ENCODE results near the gene CHTF18. TPM values are rescaled to one million over a fixed set of nuclear protein-coding genes. Genes with fewer than 3 reads are reported as not detected.
A peak's percentile ranks its signal among the peaks of the same experiment; 100 is the strongest.

The CHTF18 gene
- total RNA-seq, 1 donor from 2014 or later, result 142 TPM

DNA sequence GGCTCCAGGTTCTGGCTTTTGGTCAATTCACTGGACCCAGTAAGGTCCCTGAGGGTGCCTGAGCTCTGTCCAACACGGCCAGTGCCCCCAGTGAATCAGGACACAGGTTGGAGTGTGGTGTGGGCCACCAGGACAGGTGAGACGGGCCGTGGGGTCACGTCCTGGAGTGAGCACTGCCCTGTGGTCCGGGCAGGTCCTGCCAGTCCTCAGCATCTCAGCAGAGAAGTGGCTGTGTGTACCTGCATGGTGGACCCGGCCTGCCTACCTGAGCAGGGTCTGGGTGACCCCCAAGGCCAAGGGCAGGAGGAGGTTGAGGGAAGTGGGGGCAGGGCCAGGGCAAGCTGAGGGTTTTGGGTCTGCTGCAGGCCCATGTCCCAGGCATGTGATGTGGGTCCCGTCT, 14.0 kb downstream of the CHTF18 start:
- no peak overlapping the region for H3K4me3 Mint-ChIP-seq
- H3K27ac Mint-ChIP-seq, result no peak overlapping the region
- H3K9me3 Mint-ChIP-seq, result no peaks in the 10 kb centered on the region
- no peak for DNase-seq (ENCODE audit: low spot score)
- H3K36me3 Mint-ChIP-seq (ENCODE audit: low read depth), result peaks cover under 1% of the 10 kb centered on the region
- peaks cover 2% of the 10 kb centered on the region for H3K27me3 Mint-ChIP-seq (ENCODE audit: insufficient read depth)
- intact Hi-C loops (cut with micrococcal nuclease), result no loop called here
- H3K4me1 Mint-ChIP-seq (ENCODE audit: low read depth), result no peaks in the 10 kb centered on the region

- DNase-seq (ENCODE audit: low spot score), result no peak
- Mint-ChIP-seq H3K9me3 (no peaks in the 10 kb centered on the region), H3K4me3 (no peak overlapping the region), H3K4me1 (ENCODE audit: low read depth) (peaks cover 6% of the 10 kb centered on the region), H3K27ac (no peak overlapping the region), H3K36me3 (ENCODE audit: low read depth) (peaks cover 3% of the 10 kb centered on the region), H3K27me3 (ENCODE audit: insufficient read depth) (no peaks in the 10 kb centered on the region)
- intact Hi-C loops (cut with micrococcal nuclease), result no loop called here
These were observed 14.7 kb downstream of the CHTF18 start for GRCh38 chr16:802914-803753.

- Mint-ChIP-seq H3K36me3 (ENCODE audit: low read depth) (peaks cover 3% of the 10 kb centered on the region), H3K27ac (no peak overlapping the region), H3K9me3 (no peaks in the 10 kb centered on the region), H3K4me3 (no peak overlapping the region), H3K4me1 (ENCODE audit: low read depth) (peaks cover 11% of the 10 kb centered on the region), H3K27me3 (ENCODE audit: insufficient read depth) (no peaks in the 10 kb centered on the region)
- no peak for DNase-seq (ENCODE audit: low spot score)
- intact Hi-C loops (cut with micrococcal nuclease), result no loop called here
These were observed 15.3 kb downstream of the CHTF18 start for GRCh38 chr16:803754-804080.

DNA sequence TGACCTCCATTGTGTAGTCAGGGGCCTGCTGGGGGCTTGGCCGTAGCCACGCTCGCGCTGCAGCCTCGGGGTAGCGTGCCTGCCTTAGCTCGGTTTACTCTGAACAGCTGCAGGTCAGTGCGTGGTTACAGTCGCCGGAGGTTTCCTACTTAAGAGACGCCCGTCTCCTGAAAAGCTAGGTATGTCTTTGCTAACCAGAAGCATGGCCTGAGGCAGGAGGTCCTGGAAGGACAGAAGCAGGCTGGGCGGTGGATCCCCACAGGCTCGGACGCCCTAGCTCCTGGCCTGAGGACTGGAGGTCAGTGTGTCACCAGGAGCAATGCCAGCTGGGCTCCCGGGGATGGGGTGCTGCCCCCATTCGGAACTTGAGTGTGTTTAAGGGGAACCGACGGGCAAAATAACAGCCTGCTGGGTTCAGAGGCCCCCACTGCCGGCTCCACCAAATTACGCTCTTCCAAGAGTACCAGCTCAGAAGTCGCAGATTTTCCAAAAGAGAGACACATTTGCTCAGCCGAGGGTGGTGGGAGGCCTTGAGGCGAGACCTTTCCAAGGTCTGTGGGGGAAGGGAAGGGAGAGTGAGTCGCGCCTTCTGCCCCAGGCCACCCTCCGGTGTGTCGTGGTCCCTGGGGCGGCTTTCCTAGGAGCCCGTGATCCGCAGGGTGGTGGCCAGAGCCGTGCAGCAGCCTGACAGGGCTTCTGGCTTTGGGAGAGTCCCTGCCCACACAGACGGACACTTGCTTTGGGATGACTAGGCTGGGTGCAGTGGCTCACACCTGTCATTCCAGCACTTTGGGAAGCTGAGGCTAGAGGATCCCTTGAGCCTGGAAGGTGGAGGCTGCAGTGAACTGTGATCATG, 16.0 kb downstream of the CHTF18 start:
- Mint-ChIP-seq H3K27me3 (ENCODE audit: insufficient read depth) (no peaks in the 10 kb centered on the region), H3K36me3 (ENCODE audit: low read depth) (peaks cover 3% of the 10 kb centered on the region), H3K27ac (no peak overlapping the region), H3K4me1 (ENCODE audit: low read depth) (peaks cover 12% of the 10 kb centered on the region), H3K9me3 (no peaks in the 10 kb centered on the region), H3K4me3 (peak overlapping the region; percentile 55)
- no peak for DNase-seq (ENCODE audit: low spot score)
- intact Hi-C loops (cut with micrococcal nuclease), result loop anchor here (5.0 kb wide), 2 partner anchors 92 to 277 kb away; partner anchors contain the start of gene CAPN15

DNA sequence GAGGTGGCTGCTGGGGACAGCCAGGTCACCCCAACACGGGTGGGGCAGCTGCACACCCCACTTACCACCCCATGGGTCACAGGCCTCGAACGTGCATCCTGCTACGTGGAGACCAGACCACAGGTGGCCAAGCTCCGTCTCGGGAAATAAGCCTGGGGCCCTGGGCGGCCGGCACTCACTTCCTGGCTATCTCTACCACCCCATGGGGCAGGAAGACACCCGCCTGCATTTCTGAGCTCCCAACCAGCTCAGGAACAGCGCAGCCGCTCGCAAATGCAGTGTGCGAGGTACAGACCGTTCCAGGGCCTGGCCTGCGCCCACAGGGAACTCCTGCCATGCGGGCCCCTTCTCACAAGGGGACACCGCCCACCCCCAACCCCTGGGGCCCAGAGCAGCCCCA, 17.1 kb downstream of the CHTF18 start:
- Mint-ChIP-seq H3K27me3 (ENCODE audit: insufficient read depth) (no peaks in the 10 kb centered on the region), H3K4me3 (peak overlapping the region; percentile 100)

DNA sequence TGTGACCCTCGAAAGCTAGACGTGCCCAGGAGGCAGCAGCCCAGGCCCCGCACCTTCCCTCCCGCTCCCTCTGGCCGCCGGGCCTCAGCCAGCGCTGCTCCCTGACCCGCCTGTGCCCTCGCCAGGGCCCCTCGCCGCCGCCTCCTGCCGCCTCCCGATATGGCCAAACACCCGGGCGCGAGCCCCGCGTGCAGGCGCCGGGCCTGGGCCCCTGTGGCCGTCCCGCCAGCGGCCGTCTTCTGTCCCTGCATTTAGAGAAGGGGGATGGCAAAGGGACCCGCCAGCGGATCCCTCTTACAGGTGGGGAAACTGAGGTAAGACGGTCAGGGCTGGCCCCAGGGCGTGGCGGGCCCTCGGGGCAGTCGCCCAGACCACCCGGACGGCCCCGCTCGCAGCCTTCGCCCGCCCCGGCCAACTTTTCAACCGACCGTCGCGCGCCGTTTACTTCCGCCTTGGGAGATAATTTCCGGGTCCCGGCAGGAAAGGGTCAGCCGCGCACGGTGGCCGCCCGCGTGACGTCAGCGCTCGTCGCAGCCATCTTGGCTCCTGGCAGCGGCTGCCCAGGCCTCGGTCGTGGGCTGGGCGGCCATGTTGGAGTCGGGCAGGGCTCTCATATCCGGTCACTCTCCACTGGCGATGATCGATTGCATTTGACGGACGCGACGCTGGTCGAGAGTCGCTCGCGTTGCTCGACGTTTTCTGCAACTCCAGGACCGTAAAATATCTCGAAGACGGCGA, 19.1 kb downstream of the CHTF18 start:
- Mint-ChIP-seq H3K27ac (peak overlapping the region; percentile 97), H3K36me3 (ENCODE audit: low read depth) (peaks cover 3% of the 10 kb centered on the region), H3K27me3 (ENCODE audit: insufficient read depth) (peaks cover 7% of the 10 kb centered on the region), H3K4me1 (ENCODE audit: low read depth) (peaks cover 12% of the 10 kb centered on the region), H3K9me3 (no peaks in the 10 kb centered on the region), H3K4me3 (peak overlapping the region; percentile 100)
- intact Hi-C loops (cut with micrococcal nuclease), result loop anchor here (1.0 to 5.0 kb wide), 6 partner anchors 19 to 280 kb away; partner anchors contain the start of genes CAPN15, CHTF18, CIAO3 and JMJD8
- peak; percentile 88 for DNase-seq (ENCODE audit: low spot score)

More for the DNA sequence above, 17.1 kb downstream of the CHTF18 start:
- intact Hi-C loops (cut with micrococcal nuclease), result loop anchor here (5.0 kb wide), 2 partner anchors 93 to 278 kb away; partner anchors contain the start of gene CAPN15
- DNase-seq (ENCODE audit: low spot score), result no peak
- Mint-ChIP-seq H3K4me1 (ENCODE audit: low read depth) (peaks cover 12% of the 10 kb centered on the region), H3K27ac (no peak overlapping the region), H3K36me3 (ENCODE audit: low read depth) (peaks cover 3% of the 10 kb centered on the region), H3K9me3 (no peaks in the 10 kb centered on the region)

- peaks cover 12% of the 10 kb centered on the region for H3K4me1 Mint-ChIP-seq (ENCODE audit: low read depth)
- no peaks in the 10 kb centered on the region for H3K9me3 Mint-ChIP-seq
- intact Hi-C loops (cut with micrococcal nuclease), result loop anchor here (5.0 kb wide), 2 partner anchors 96 to 281 kb away; partner anchors contain the start of gene CAPN15
These were observed 19.6 kb downstream of the CHTF18 start for GRCh38 chr16:808085-808386.

DNA sequence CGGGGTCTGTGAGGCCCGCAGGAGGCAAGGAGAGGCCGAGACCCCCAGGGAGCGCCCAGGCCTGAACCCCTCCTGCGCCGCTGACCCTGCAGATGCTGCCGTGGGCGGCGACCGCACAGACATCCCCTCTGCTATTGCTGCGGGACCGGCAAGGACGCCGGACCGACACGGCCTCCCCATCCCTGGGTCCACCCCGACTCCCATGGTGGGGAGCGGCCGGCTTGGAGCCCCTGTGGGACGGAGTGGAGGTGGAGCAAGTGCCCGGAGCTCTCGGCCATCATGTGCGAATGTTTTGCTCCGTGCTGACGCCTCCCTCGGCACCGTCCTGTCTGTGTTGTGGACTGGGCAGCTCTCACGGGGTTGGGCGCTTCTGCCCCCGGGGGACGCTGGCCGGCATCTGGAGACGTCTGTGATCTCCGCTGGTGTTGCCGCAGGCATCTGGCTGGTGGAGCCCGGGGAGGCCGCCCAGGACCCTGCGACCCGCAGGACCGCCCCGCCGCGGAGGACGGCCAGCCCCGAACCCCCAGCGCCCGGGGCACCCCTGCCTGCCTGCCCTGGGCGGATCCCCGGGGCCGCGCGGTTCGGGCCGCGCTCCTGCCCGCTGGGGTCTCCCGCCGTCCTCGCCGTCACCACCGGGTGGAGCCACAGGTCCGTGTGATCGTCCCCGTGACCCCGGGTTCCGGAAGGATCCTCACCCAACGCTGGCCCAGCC, 24.9 kb downstream of the CHTF18 start:
- Mint-ChIP-seq H3K4me3 (no peak overlapping the region), H3K36me3 (ENCODE audit: low read depth) (no peaks in the 10 kb centered on the region), H3K27ac (no peak overlapping the region), H3K9me3 (no peaks in the 10 kb centered on the region), H3K27me3 (ENCODE audit: insufficient read depth) (peaks cover 16% of the 10 kb centered on the region), H3K4me1 (ENCODE audit: low read depth) (peaks cover 4% of the 10 kb centered on the region)
- intact Hi-C loops (cut with micrococcal nuclease), result loop anchor here (5.0 kb wide), 1 partner anchor 244 kb away; no protein-coding TSS in a partner anchor
- peak; percentile 21 for DNase-seq (ENCODE audit: low spot score)

More at GRCh38 chr16:808085-808386, 19.6 kb downstream of the CHTF18 start:
- Mint-ChIP-seq H3K27ac (peak overlapping the region; percentile 97), H3K36me3 (ENCODE audit: low read depth) (peaks cover 3% of the 10 kb centered on the region), H3K27me3 (ENCODE audit: insufficient read depth) (peaks cover 11% of the 10 kb centered on the region), H3K4me3 (peak overlapping the region; percentile 100)
- no peak for DNase-seq (ENCODE audit: low spot score)

DNA sequence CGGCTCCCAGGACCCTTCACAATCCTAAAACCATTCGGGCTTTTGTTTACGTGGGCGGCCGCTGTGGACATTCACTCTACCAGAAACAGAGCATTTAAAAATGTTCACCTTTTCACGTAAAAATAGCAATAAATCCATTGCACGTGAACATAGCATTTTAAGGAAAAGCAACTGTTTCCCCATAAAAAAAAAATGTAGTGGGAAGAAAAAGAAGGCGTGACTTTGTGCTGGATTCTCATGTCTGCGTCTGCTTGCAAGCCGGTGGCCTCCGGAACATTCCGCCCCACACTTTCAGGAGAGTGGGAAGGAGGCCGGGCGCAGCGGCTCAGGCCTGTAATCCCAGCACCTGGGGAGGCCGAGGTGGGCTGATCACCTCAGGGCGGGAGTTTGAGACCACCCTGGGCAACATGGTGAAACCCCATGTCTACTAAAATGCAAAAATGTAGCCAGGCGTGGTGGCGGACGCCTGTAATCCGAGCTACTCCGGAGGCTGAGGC, 25.5 kb downstream of the CHTF18 start:
- no peaks in the 10 kb centered on the region for H3K4me1 Mint-ChIP-seq (ENCODE audit: low read depth)
- no peaks in the 10 kb centered on the region for H3K36me3 Mint-ChIP-seq (ENCODE audit: low read depth)
- no peak overlapping the region for H3K4me3 Mint-ChIP-seq
- no peak overlapping the region for H3K27ac Mint-ChIP-seq
- intact Hi-C loops (cut with micrococcal nuclease), result loop anchor here (5.0 kb wide), 1 partner anchor 243 kb away; no protein-coding TSS in a partner anchor
- peaks cover 16% of the 10 kb centered on the region for H3K27me3 Mint-ChIP-seq (ENCODE audit: insufficient read depth)
- DNase-seq (ENCODE audit: low spot score), result no peak
- H3K9me3 Mint-ChIP-seq, result no peaks in the 10 kb centered on the region

- intact Hi-C loops (cut with micrococcal nuclease), result loop anchor here (5.0 kb wide), 1 partner anchor 242 kb away; no protein-coding TSS in a partner anchor
- no peak for DNase-seq (ENCODE audit: low spot score)
- H3K4me3 Mint-ChIP-seq, result no peak overlapping the region
- no peak overlapping the region for H3K27ac Mint-ChIP-seq
- H3K9me3 Mint-ChIP-seq, result no peaks in the 10 kb centered on the region
- H3K27me3 Mint-ChIP-seq (ENCODE audit: insufficient read depth), result peaks cover 20% of the 10 kb centered on the region
- H3K36me3 Mint-ChIP-seq (ENCODE audit: low read depth), result no peaks in the 10 kb centered on the region
- H3K4me1 Mint-ChIP-seq (ENCODE audit: low read depth), result no peaks in the 10 kb centered on the region
These were observed 26.6 kb downstream of the CHTF18 start for GRCh38 chr16:814974-815373.

- Mint-ChIP-seq H3K9me3 (no peaks in the 10 kb centered on the region), H3K36me3 (ENCODE audit: low read depth) (no peaks in the 10 kb centered on the region), H3K4me3 (no peak overlapping the region), H3K4me1 (ENCODE audit: low read depth) (no peaks in the 10 kb centered on the region), H3K27ac (no peak overlapping the region), H3K27me3 (ENCODE audit: insufficient read depth) (peaks cover 20% of the 10 kb centered on the region)
- intact Hi-C loops (cut with micrococcal nuclease), result no loop called here
- no peak for DNase-seq (ENCODE audit: low spot score)
These were observed 27.4 kb downstream of the CHTF18 start for GRCh38 chr16:815861-816260.
